H1 (cell line): ENCODE results near the gene ASH1L.

Experiments used
- EZH2 ChIP-seq: fragments of 200-600 bp; sonication (generic); IDR thresholded peaks from 2 replicates; pipeline ENCODE4 v1.7.1; 2012; ENCODE audit warnings: low read depth, mild to moderate bottlenecking, moderate library complexity, low read length, inconsistent platforms; ENCODE audit not compliant: severe bottlenecking
- PHF8 ChIP-seq: fragments of 200-600 bp; sonication (generic); conservative IDR thresholded peaks from 2 replicates; pipeline ENCODE4 v1.7.1; 2012; ENCODE audit warnings: low read depth, mild to moderate bottlenecking, inconsistent platforms, low read length, moderate library complexity
- POLR2AphosphoS5 ChIP-seq: IDR thresholded peaks from 2 replicates; pipeline ENCODE4 v1.6.1; 2011; ENCODE audit warnings: low read depth, low read length

DNA sequence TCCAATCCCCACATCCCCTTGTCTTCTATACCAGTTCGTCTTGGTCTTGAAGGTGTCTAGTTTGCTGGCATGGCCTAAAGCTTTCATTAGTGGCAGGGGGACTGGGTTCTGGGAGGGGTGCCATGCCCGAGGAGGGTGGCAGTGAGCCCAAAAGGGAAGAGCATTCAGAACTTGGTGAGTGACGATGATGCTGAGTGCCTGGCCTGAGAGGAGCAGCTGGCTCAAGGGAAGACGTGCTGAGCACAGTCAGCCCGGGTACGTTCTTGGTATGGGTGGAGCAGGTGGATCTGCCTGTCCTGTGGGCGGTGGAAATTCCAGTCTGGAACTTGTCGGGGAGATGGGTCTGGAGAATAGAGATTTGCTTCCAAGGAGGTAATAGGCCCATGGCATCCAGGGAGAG lies 249.3 kb downstream of the ASH1L start:
- TF ChIP-seq PHF8 (no peak), POLR2AphosphoS5 (no peak), EZH2 (no peak)
